HCT116 (cell line): ENCODE measurements around the gene MFSD6L.

Experiments used
- SIN3A ChIP-seq: IDR thresholded peaks from 2 replicates; pipeline ENCODE4 v1.6.1; 2012; ENCODE audit warnings: low read depth
- TCF7L2 ChIP-seq: IDR thresholded peaks from 2 replicates; pipeline ENCODE4 v1.7.0; 2011; ENCODE audit warnings: borderline replicate concordance, inconsistent platforms; ENCODE audit not compliant: insufficient read depth, insufficient read length; ENCODE audit errors: extremely low read depth

- TF ChIP-seq SIN3A = no peak
- no peak for TF ChIP-seq TCF7L2
Observed at GRCh38 chr17:8806926-8807550, 7.9 kb upstream of the MFSD6L start.
